GM12878 (cell line): Measurements from ENCODE around the gene MSI2. TPM values are rescaled to one million over a fixed set of nuclear protein-coding genes. Genes with fewer than 3 reads are reported as not detected.

ENCODE experiments used
- ATAC-seq: fragments of 200-7000 bp; cut with Tn5 transposase; 3 replicates; pipeline ENCODE4 v1.9.1; 2020; ENCODE audit warnings: mild to moderate bottlenecking, moderate library complexity
- BruUV-seq: library from RNA; stranded (reverse); fragments of 400-500 nt; replicated peaks from 2 replicates; lab custom pipeline; 2021; lab: Mats Ljungman, UMichigan
- CTCF ChIA-PET: fragments of 300-600 bp; sonication (Branson Sonifier 250); formaldehyde crosslinking; extraction: SDS; loops from one replicate; lab custom pipeline; 2021; ENCODE audit warnings: inconsistent platforms; lab: Yijun Ruan, JAX
- POLR2A ChIA-PET: fragments of 350-600 bp; formaldehyde crosslinking; extraction: SDS; loops from one replicate; lab custom pipeline; 2021; ENCODE audit warnings: inconsistent platforms; lab: Charles Lee
- RAD21 ChIA-PET: fragments of 300-600 bp; sonication (Branson Sonifier 250); formaldehyde crosslinking; loops from one replicate; lab custom pipeline; 2023; ENCODE audit warnings: antibody characterized with exemption; ENCODE audit not compliant: unreplicated experiment; lab: Charles Lee
- SMC1A ChIA-PET: fragments of 300-600 bp; sonication (Branson Sonifier 250); formaldehyde crosslinking; loops from one replicate; lab custom pipeline; 2023; ENCODE audit not compliant: unreplicated experiment, uncharacterized antibody; lab: Charles Lee
- DNase-seq: peaks from one replicate; pipeline ENCODE4 v3.0.0-alpha.2; 2011; ENCODE audit warnings: low read depth, low spot score
- FAIRE-seq: peaks from 3 replicates; lab custom pipeline; 2011; peaks lifted over from hg19 to GRCh38; lab: Jason Lieb, UNC
- H2AFZ ChIP-seq: 2 replicates; pipeline ENCODE4 v1.6.0; 2011; ENCODE audit warnings: low read depth, low read length, control low read depth; ENCODE audit not compliant: control insufficient read depth
- H3K27ac ChIP-seq: 2 replicates; pipeline ENCODE4 v1.5.1; 2011; ENCODE audit warnings: control low read depth; ENCODE audit not compliant: control insufficient read depth, insufficient read depth
- H3K27me3 ChIP-seq, 2 experiments: replicated peaks in 1 of 2; 2 replicates each; pipeline versions ENCODE4 v1.6.0 to v1.6.1; 2011; ENCODE audit warnings: low read length in 1 of 2; ENCODE audit not compliant: control insufficient read depth in 2 of 2, insufficient read depth in 2 of 2
- H3K36me3 ChIP-seq, 2 experiments: 2 replicates each; pipeline ENCODE4 v1.5.1; 2011; ENCODE audit warnings: low read length in 1 of 2; ENCODE audit not compliant: control insufficient read depth in 2 of 2, insufficient read depth in 2 of 2
- H3K4me1 ChIP-seq: 2 replicates; pipeline ENCODE4 v1.6.1; 2011; ENCODE audit warnings: mild to moderate bottlenecking, low read length, moderate library complexity, mixed read lengths; ENCODE audit not compliant: control insufficient read depth, insufficient read depth
- H3K4me2 ChIP-seq: 2 replicates; pipeline ENCODE4 v1.6.0; 2011; ENCODE audit warnings: control low read depth; ENCODE audit not compliant: control insufficient read depth, insufficient read depth
- H3K4me3 ChIP-seq: fragments of 200-600 bp; sonication (generic); 2 replicates; pipeline ENCODE4 v1.5.1; 2016
- H3K79me2 ChIP-seq: 2 replicates; pipeline ENCODE4 v1.6.0; 2011; ENCODE audit warnings: low read length; ENCODE audit not compliant: control insufficient read depth, insufficient read depth
- H3K9ac ChIP-seq: 2 replicates; pipeline ENCODE4 v1.8.0; 2011; ENCODE audit warnings: low read length, control low read depth, mixed read lengths; ENCODE audit not compliant: control insufficient read depth, insufficient read depth
- H3K9me3 ChIP-seq: replicated peaks from 3 replicates; pipeline ENCODE4 v1.5.1; 2011; ENCODE audit warnings: mild to moderate bottlenecking, low read length; ENCODE audit not compliant: control insufficient read depth, insufficient read depth
- H4K20me1 ChIP-seq: 2 replicates; pipeline ENCODE4 v1.6.0; 2011; ENCODE audit not compliant: control insufficient read depth, insufficient read depth
- CBX5 ChIP-seq: sonication (generic); IDR thresholded peaks from 2 replicates; pipeline ENCODE4 v1.6.1; 2016; ENCODE audit warnings: low read depth, moderate library complexity, mild to moderate bottlenecking, inconsistent platforms
- EED ChIP-seq: sonication (generic); IDR thresholded peaks from 2 replicates; pipeline ENCODE4 v1.6.1; 2016; ENCODE audit warnings: antibody characterized with exemption, low read depth
- ETV6 ChIP-seq, 2 experiments: fragments of 450-650 bp in 1 of 2; IDR thresholded peaks in 1 of 2; conservative IDR thresholded peaks in 1 of 2; 2 replicates each; pipeline ENCODE4 v1.6.1; 2014; ENCODE audit warnings: antibody characterized with exemption in 1 of 2, borderline replicate concordance in 1 of 2, low read depth in 1 of 2, mild to moderate bottlenecking in 1 of 2, moderate library complexity in 1 of 2
- JUNB ChIP-seq: IDR thresholded peaks from 2 replicates; pipeline ENCODE4 v1.6.1; 2016; ENCODE audit warnings: antibody characterized with exemption, mild to moderate bottlenecking
- MYB ChIP-seq: fragments of 150-350 bp; IDR thresholded peaks from 2 replicates; pipeline ENCODE4 v1.6.1; 2014; ENCODE audit warnings: mild to moderate bottlenecking, low read depth, low read length, borderline replicate concordance
- PML ChIP-seq: IDR thresholded peaks from 2 replicates; pipeline ENCODE4 v1.6.1; 2012; ENCODE audit warnings: low read length, inconsistent platforms
- POLR2A ChIP-seq: IDR thresholded peaks from 2 replicates; pipeline ENCODE4 v1.6.1; 2011; ENCODE audit warnings: low read depth, mild to moderate bottlenecking, low read length
- POLR2AphosphoS2 ChIP-seq: IDR thresholded peaks from 2 replicates; pipeline ENCODE4 v1.6.1; 2011; ENCODE audit warnings: low read depth, mild to moderate bottlenecking, low read length, improper control_type of control experiment, moderate library complexity
- RELB ChIP-seq: fragments of 450-650 bp; IDR thresholded peaks from 2 replicates; pipeline ENCODE4 v1.6.1; 2017; ENCODE audit warnings: low read depth, mild to moderate bottlenecking, moderate library complexity
- RUNX3 ChIP-seq: IDR thresholded peaks from 2 replicates; pipeline ENCODE4 v1.6.1; 2012; ENCODE audit warnings: low read length, inconsistent platforms
- WGBS: methylation state at CpG from one replicate; pipeline ENCODE4 v1.1.6; 2016; ENCODE audit warnings: low lambda C conversion rate; ENCODE audit not compliant: insufficient replicate concordance, insufficient coverage; ENCODE audit errors: missing lambda C conversion rate; 5-methylcytosine and 5-hydroxymethylcytosine counted together
- in situ Hi-C: fragments of 300-500 bp; cut with MboI; formaldehyde crosslinking; loops from 9 replicates; pipeline ENCODE4 v1.14.3; 2018; ENCODE audit warnings: mixed read lengths
- intact Hi-C: fragments of 100-400 bp; cut with micrococcal nuclease; formaldehyde crosslinking; loops from one replicate; pipeline ENCODE4 v1.14.2; 2022; ENCODE audit not compliant: unreplicated experiment
- polyA plus RNA-seq, 11 experiments: library from polyadenylated mRNA; depleted of rRNA in 4 of 11; unstranded in 6 of 11; stranded (reverse) in 5 of 11; fragments of >200 nt; fragmentation: Nextera tagmentation in 4 of 11; fragmentation: Illumina TruSeq in 1 of 11; extraction: Ambion mirVana in 4 of 11; extraction: Trizol in 1 of 11; gene quantifications; 1 replicate in 1 of 11; 2 replicates in 10 of 11; pipeline versions ENCODE4 v1.2.1 to v1.2.3, GENCODE V29; 2011 to 2016; ENCODE audit warnings: inconsistent platforms in 2 of 11, missing spikeins in 2 of 11, low read depth in 1 of 11
- total RNA-seq, 4 experiments: library from RNA; depleted of rRNA in 3 of 4; stranded (reverse); fragments of >200 nt in 3 of 4; fragmentation: Illumina TruSeq in 1 of 4; extraction: Trizol in 1 of 4; gene quantifications; 2 replicates each; pipeline versions ENCODE4 v1.2.1 to v1.2.3, GENCODE V29; 2013 to 2021
- TF ChIP-seq, protein P1 (sequence below): fragments of 450-650 bp; formaldehyde crosslinking; IDR thresholded peaks from 2 replicates; pipeline ENCODE4 v1.5.0; 2022; ENCODE audit warnings: mild to moderate bottlenecking, missing genetic modification characterization

MSI2 gene
- total and polyA plus RNA-seq, 10 of the 15 experiments (the other 5 are each of a cell fraction or from before 2014, with no cell fraction given) = 6.1 to 76.1 (median 42.0) TPM

DNA sequence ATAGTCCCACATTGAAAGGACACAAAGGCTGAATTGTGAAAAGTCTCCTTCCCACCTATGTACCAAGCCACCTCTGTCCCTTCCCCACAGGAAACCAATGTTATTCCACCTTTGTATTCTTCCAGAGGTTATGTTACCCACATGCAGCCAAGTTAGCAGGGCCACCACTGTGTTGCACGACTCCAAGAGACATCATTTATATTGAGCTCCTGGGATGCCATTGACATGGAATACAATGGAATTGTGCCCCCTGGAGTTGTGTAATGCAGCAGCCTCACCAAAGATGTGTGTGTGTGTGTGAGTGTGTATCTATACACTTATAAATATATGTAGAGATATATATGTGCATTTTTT lies 21.6 kb upstream of the MSI2 start (continued):
- TF ChIP-seq MYB (no peak), PML (no peak), RELB (no peak)

GRCh38 chr17:57235124-57235523 lies 21.2 kb upstream of the MSI2 start:
- CTCF ChIA-PET = interaction anchor here (1.1 kb wide), 1 partner anchor 437 kb away, joined by 3 read pairs; no protein-coding TSS in a partner anchor
- H3K9me3 ChIP-seq = no peaks in the 10 kb centered on the region
- H3K4me1 ChIP-seq = no peaks in the 10 kb centered on the region
- SMC1A ChIA-PET = no interaction called here
- H3K4me2 ChIP-seq = no peak overlapping the region
- intact Hi-C loops = no loop called here
- H3K36me3 ChIP-seq = no peaks in the 10 kb centered on the region
- no peak for ATAC-seq
- TF ChIP-seq RUNX3 (no peak), POLR2A (no peak), POLR2AphosphoS2 (no peak), EED (no peak), CBX5 (no peak), ETV6 (conservative IDR thresholded peaks at IDR 0.05 in 1 of 2, IDR thresholded peaks at IDR 0.05 in 1 of 2; ENCODE audit: borderline replicate concordance in 1 of 2, low read depth in 1 of 2) (no peak), JUNB (no peak)
- TF ChIP-seq, protein P1, sequence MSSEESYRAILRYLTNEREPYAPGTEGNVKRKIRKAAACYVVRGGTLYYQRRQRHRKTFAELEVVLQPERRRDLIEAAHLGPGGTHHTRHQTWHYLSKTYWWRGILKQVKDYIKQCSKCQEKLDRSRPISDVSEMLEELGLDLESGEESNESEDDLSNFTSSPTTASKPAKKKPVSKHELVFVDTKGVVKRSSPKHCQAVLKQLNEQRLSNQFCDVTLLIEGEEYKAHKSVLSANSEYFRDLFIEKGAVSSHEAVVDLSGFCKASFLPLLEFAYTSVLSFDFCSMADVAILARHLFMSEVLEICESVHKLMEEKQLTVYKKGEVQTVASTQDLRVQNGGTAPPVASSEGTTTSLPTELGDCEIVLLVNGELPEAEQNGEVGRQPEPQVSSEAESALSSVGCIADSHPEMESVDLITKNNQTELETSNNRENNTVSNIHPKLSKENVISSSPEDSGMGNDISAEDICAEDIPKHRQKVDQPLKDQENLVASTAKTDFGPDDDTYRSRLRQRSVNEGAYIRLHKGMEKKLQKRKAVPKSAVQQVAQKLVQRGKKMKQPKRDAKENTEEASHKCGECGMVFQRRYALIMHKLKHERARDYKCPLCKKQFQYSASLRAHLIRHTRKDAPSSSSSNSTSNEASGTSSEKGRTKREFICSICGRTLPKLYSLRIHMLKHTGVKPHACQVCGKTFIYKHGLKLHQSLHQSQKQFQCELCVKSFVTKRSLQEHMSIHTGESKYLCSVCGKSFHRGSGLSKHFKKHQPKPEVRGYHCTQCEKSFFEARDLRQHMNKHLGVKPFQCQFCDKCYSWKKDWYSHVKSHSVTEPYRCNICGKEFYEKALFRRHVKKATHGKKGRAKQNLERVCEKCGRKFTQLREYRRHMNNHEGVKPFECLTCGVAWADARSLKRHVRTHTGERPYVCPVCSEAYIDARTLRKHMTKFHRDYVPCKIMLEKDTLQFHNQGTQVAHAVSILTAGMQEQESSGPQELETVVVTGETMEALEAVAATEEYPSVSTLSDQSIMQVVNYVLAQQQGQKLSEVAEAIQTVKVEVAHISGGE (CRISPR knock-in tag) = no peak
- no peaks in the 10 kb centered on the region for H3K79me2 ChIP-seq
- FAIRE-seq = no peak
- DNase-seq = no peak
- in situ Hi-C loops = no loop called here
- H3K27ac ChIP-seq = no peak overlapping the region
- no peaks in the 10 kb centered on the region for H3K27me3 ChIP-seq
- no peak overlapping the region for H3K4me3 ChIP-seq
- no peak overlapping the region for H3K9ac ChIP-seq
- no peak overlapping the region for H2AFZ ChIP-seq
- RAD21 ChIA-PET = interaction anchor here (1.0 kb wide), 1 partner anchor 98 kb away, joined by 3 read pairs; no protein-coding TSS in a partner anchor
- 65% methylated on average over 6 of the region's 6 CpGs for WGBS
- H4K20me1 ChIP-seq = no peaks in the 10 kb centered on the region
- POLR2A ChIA-PET = no interaction called here
- BruUV-seq = no TSS peak
